Neural progenitor cell (in vitro differentiated cells): ENCODE data around the gene OR4N5. TPM values are rescaled to one million over a fixed set of nuclear protein-coding genes. Genes with fewer than 3 reads are reported as not detected.

Source experiments
- DNase-seq: peaks from one replicate; pipeline ENCODE4 v3.0.0-alpha.2; 2016; ENCODE audit warnings: low spot score
- H2AFZ ChIP-seq: fragments of 200-600 bp; sonication (generic); replicated peaks from 2 replicates; pipeline ENCODE4 v1.6.1; 2016; ENCODE audit warnings: antibody characterized with exemption
- H3F3A ChIP-seq: fragments of 200-600 bp; sonication (generic); 2 replicates; pipeline ENCODE4 v1.6.1; 2016; ENCODE audit warnings: antibody characterized with exemption, low read depth
- H3K27ac ChIP-seq: fragments of 200-600 bp; sonication (generic); 2 replicates; pipeline ENCODE4 v1.5.1; 2016; ENCODE audit warnings: mild to moderate bottlenecking
- H3K27me3 ChIP-seq: fragments of 200-600 bp; sonication (generic); 2 replicates; pipeline ENCODE4 v1.6.1; 2016; ENCODE audit warnings: mild to moderate bottlenecking, moderate library complexity
- H3K36me3 ChIP-seq: fragments of 200-600 bp; sonication (generic); 2 replicates; pipeline ENCODE4 v1.5.1; 2016
- H3K4me1 ChIP-seq: fragments of 200-600 bp; sonication (generic); 2 replicates; pipeline ENCODE4 v1.6.1; 2016; ENCODE audit warnings: mixed run types
- H3K4me2 ChIP-seq: fragments of 200-600 bp; sonication (generic); 2 replicates; pipeline ENCODE4 v1.6.1; 2016
- H3K4me3 ChIP-seq: fragments of 200-600 bp; sonication (generic); 2 replicates; pipeline ENCODE4 v1.5.1; 2016
- H3K79me2 ChIP-seq: fragments of 200-600 bp; sonication (generic); 2 replicates; pipeline ENCODE4 v1.6.1; 2016; ENCODE audit warnings: low read depth
- H3K9ac ChIP-seq: fragments of 200-600 bp; sonication (generic); 2 replicates; pipeline ENCODE4 v1.6.1; 2016
- H3K9me3 ChIP-seq: fragments of 200-600 bp; sonication (generic); 2 replicates; pipeline ENCODE4 v1.5.1; 2016; ENCODE audit warnings: low read depth
- H4K20me1 ChIP-seq: fragments of 200-600 bp; sonication (generic); 2 replicates; pipeline ENCODE4 v1.6.1; 2016; ENCODE audit warnings: low read depth
- H3K27ac Mint-ChIP-seq: 3 replicates; pipeline ENCODE4 v1.8.0; 2021; ENCODE audit warnings: mixed read lengths
- H3K27me3 Mint-ChIP-seq: 2 replicates; pipeline ENCODE4 v1.8.0; 2022; ENCODE audit warnings: low read depth, mild to moderate bottlenecking, inconsistent platforms, moderate library complexity, mixed read lengths; ENCODE audit not compliant: insufficient read depth
- H3K36me3 Mint-ChIP-seq: 3 replicates; pipeline ENCODE4 v1.8.0; 2021; ENCODE audit warnings: mixed read lengths
- H3K4me1 Mint-ChIP-seq: 3 replicates; pipeline ENCODE4 v1.8.0; 2021; ENCODE audit warnings: mixed read lengths
- H3K4me3 Mint-ChIP-seq: 3 replicates; pipeline ENCODE4 v1.8.0; 2021; ENCODE audit warnings: mild to moderate bottlenecking, moderate library complexity, mixed read lengths
- H3K9me3 Mint-ChIP-seq: 3 replicates; pipeline ENCODE4 v1.8.0; 2020; ENCODE audit warnings: mixed read lengths
- CTCF ChIP-seq: fragments of 200-600 bp; sonication (generic); IDR thresholded peaks from 2 replicates; pipeline ENCODE4 v1.5.1; 2017; ENCODE audit warnings: antibody characterized with exemption, mild to moderate bottlenecking
- EZH2 ChIP-seq: fragments of 200-600 bp; sonication (generic); IDR thresholded peaks from 2 replicates; pipeline ENCODE4 v1.6.1; 2017; ENCODE audit warnings: antibody characterized with exemption, mild to moderate bottlenecking, moderate library complexity
- EZH2phosphoT487 ChIP-seq: fragments of 200-600 bp; sonication (generic); IDR thresholded peaks from 2 replicates; pipeline ENCODE4 v1.6.1; 2017; ENCODE audit warnings: antibody characterized with exemption
- total RNA-seq: library from RNA; depleted of rRNA; stranded (reverse); fragments of >200 nt; gene quantifications from 2 replicates; pipeline ENCODE4 v1.2.3, GENCODE V29; 2015; ENCODE audit warnings: low replicate concordance

OR4N5 gene
- total RNA-seq, 1 donor from 2014 or later: not detected

- no peaks in the 10 kb centered on the region for H3K79me2 ChIP-seq
- TF ChIP-seq EZH2phosphoT487 (no peak), CTCF (no peak), EZH2 (no peak)
- H3K9ac ChIP-seq: no peak overlapping the region
- H3F3A ChIP-seq: no peaks in the 10 kb centered on the region
- H3K4me1 ChIP-seq: no peaks in the 10 kb centered on the region
- H3K4me3 Mint-ChIP-seq: no peak overlapping the region
- no peak overlapping the region for H3K27ac ChIP-seq
- DNase-seq: no peak
- no peak overlapping the region for H3K4me2 ChIP-seq
- no peaks in the 10 kb centered on the region for H3K27me3 ChIP-seq
- no peak overlapping the region for H2AFZ ChIP-seq
- peaks cover 47% of the 10 kb centered on the region for H3K9me3 ChIP-seq
- H3K36me3 ChIP-seq: no peaks in the 10 kb centered on the region
- H3K27me3 Mint-ChIP-seq: no peaks in the 10 kb centered on the region
- H3K36me3 Mint-ChIP-seq: no peaks in the 10 kb centered on the region
- peaks cover 14% of the 10 kb centered on the region for H3K9me3 Mint-ChIP-seq
- H3K4me3 ChIP-seq: no peak overlapping the region
- no peaks in the 10 kb centered on the region for H4K20me1 ChIP-seq
- H3K4me1 Mint-ChIP-seq: no peaks in the 10 kb centered on the region
- H3K27ac Mint-ChIP-seq: no peak overlapping the region
Observed at GRCh38 chr14:20143911-20144310, 5.3 kb downstream of the OR4N5 start.

GRCh38 chr14:20144820-20145219 lies 6.2 kb downstream of the OR4N5 start:
- Histone ChIP-seq H3K4me2 (no peak overlapping the region), H3K4me1 (no peaks in the 10 kb centered on the region), H3K4me3 (no peak overlapping the region), H3K9me3 (peaks cover 51% of the 10 kb centered on the region), H3K27ac (no peak overlapping the region), H3F3A (no peaks in the 10 kb centered on the region), H2AFZ (no peak overlapping the region), H4K20me1 (no peaks in the 10 kb centered on the region), H3K36me3 (no peaks in the 10 kb centered on the region), H3K27me3 (no peaks in the 10 kb centered on the region), H3K9ac (no peak overlapping the region), H3K79me2 (no peaks in the 10 kb centered on the region)
- no peaks in the 10 kb centered on the region for H3K36me3 Mint-ChIP-seq
- no peak overlapping the region for H3K27ac Mint-ChIP-seq
- peaks cover 16% of the 10 kb centered on the region for H3K9me3 Mint-ChIP-seq
- H3K4me3 Mint-ChIP-seq: no peak overlapping the region
- TF ChIP-seq EZH2phosphoT487 (no peak), EZH2 (no peak), CTCF (no peak)
- DNase-seq: no peak
- no peaks in the 10 kb centered on the region for H3K4me1 Mint-ChIP-seq
- H3K27me3 Mint-ChIP-seq: no peaks in the 10 kb centered on the region

GRCh38 chr14:20164462-20164861 lies 25.8 kb downstream of the OR4N5 start:
- no peak for DNase-seq
- H3K27ac ChIP-seq: no peak overlapping the region
- no peak overlapping the region for H3K9ac ChIP-seq
- H3K4me2 ChIP-seq: no peak overlapping the region
- no peak overlapping the region for H3K4me3 Mint-ChIP-seq
- peaks cover 20% of the 10 kb centered on the region for H3K9me3 Mint-ChIP-seq
- no peaks in the 10 kb centered on the region for H3F3A ChIP-seq
- no peaks in the 10 kb centered on the region for H3K4me1 ChIP-seq
- H3K27me3 Mint-ChIP-seq: no peaks in the 10 kb centered on the region
- H3K36me3 ChIP-seq: no peaks in the 10 kb centered on the region
- H3K27ac Mint-ChIP-seq: no peak overlapping the region
- H3K36me3 Mint-ChIP-seq: no peaks in the 10 kb centered on the region
- H2AFZ ChIP-seq: no peak overlapping the region
- H3K9me3 ChIP-seq: peaks cover 29% of the 10 kb centered on the region
- H3K27me3 ChIP-seq: no peaks in the 10 kb centered on the region
- no peaks in the 10 kb centered on the region for H4K20me1 ChIP-seq
- no peaks in the 10 kb centered on the region for H3K79me2 ChIP-seq
- H3K4me1 Mint-ChIP-seq: no peaks in the 10 kb centered on the region
- H3K4me3 ChIP-seq: no peak overlapping the region
- TF ChIP-seq EZH2: no peak
- no peak for TF ChIP-seq EZH2phosphoT487
- no peak for TF ChIP-seq CTCF
